Transverse colon (tissue), 4 donors: ENCODE measurements around the gene PROK1. TPM values are rescaled to one million over a fixed set of nuclear protein-coding genes. Genes with fewer than 3 reads are reported as not detected.

Experiments used
- DNase-seq: peaks from one replicate; pipeline ENCODE4 v3.0.0-alpha.2; 2019
- H3K27ac ChIP-seq, 4 donors: fragments of 200-600 bp; sonication (generic); 2 replicates each; pipeline ENCODE4 v1.5.1; 2016 to 2018; ENCODE audit warnings: inconsistent platforms in 4 of 4
- H3K27me3 ChIP-seq: fragments of 200-600 bp; sonication (generic); 2 replicates; pipeline ENCODE4 v1.5.1; 2017; ENCODE audit warnings: inconsistent platforms
- H3K36me3 ChIP-seq, 4 donors: fragments of 200-600 bp; sonication (generic); 2 replicates each; pipeline ENCODE4 v1.5.1; 2017 to 2019; ENCODE audit warnings: inconsistent platforms in 4 of 4
- H3K4me1 ChIP-seq, 4 donors: fragments of 200-600 bp; sonication (generic); 2 replicates each; pipeline ENCODE4 v1.5.1; 2017 to 2020; ENCODE audit warnings: inconsistent platforms in 4 of 4
- H3K4me3 ChIP-seq, 4 donors: fragments of 200-600 bp; sonication (generic); 1 replicate in 1 of 4; 2 replicates in 3 of 4; pipeline versions ENCODE4 v1.5.1 to v1.6.1; 2017 to 2019; ENCODE audit warnings: inconsistent platforms in 4 of 4
- H3K9me3 ChIP-seq, 2 donors: fragments of 200-600 bp; sonication (generic); 2 replicates each; pipeline ENCODE4 v1.5.1; 2017 to 2019; ENCODE audit warnings: inconsistent platforms in 2 of 2
- CTCF ChIP-seq, 5 experiments: fragments of 200-600 bp in 3 of 5; fragments of 450-650 bp in 2 of 5; sonication (generic) in 3 of 5; IDR thresholded peaks; 1 replicate in 2 of 5; 2 replicates in 3 of 5; pipeline ENCODE4 v1.5.1; 2016 to 2017; ENCODE audit warnings: antibody characterized with exemption in 5 of 5, inconsistent platforms in 3 of 5, mild to moderate bottlenecking in 2 of 5, moderate library complexity in 1 of 5
- EP300 ChIP-seq: sonication (generic); formaldehyde crosslinking; IDR thresholded peaks from one replicate; pipeline ENCODE4 v1.6.1; 2017; ENCODE audit warnings: antibody characterized with exemption, low read depth
- POLR2A ChIP-seq: fragments of 450-650 bp; IDR thresholded peaks from one replicate; pipeline ENCODE4 v1.6.1; 2016; ENCODE audit warnings: antibody characterized with exemption, mild to moderate bottlenecking, moderate library complexity
- POLR2AphosphoS5 ChIP-seq, 3 donors: sonication (generic); formaldehyde crosslinking; IDR thresholded peaks; one replicate each; pipeline ENCODE4 v1.6.1; 2016; ENCODE audit warnings: antibody characterized with exemption in 3 of 3
- WGBS, 2 donors: methylation state at CpG; one replicate each; pipeline ENCODE4 v1.1.5; 2018; ENCODE audit warnings: low coverage in 1 of 2; 5-methylcytosine and 5-hydroxymethylcytosine counted together
- in situ Hi-C, 4 donors: fragments of 200-750 bp; cut with MboI; loops; one replicate each; pipeline versions ENCODE4 v1.15.0 to v1.15.1; 2017; ENCODE audit warnings: low sequenced_read_pairs in 3 of 4, low pct_ligation_motif_present in 1 of 4, low pct_unique_long_range_greater_than_20kb in 1 of 4
- intact Hi-C: fragments of 100-400 bp; cut with DNase I; formaldehyde crosslinking; loops from one replicate; pipeline ENCODE4 v1.15.1; 2023; ENCODE audit warnings: low total_unique reads
- total RNA-seq, 4 donors: library from RNA; depleted of rRNA; stranded (reverse); fragments of >200 nt; gene quantifications; one replicate each; pipeline ENCODE4 v1.1.0, GENCODE V29; 2016

The PROK1 gene
- total RNA-seq, 4 donors from 2014 or later: not detected

- Histone ChIP-seq H3K36me3 (no peaks in the 10 kb centered on the region), H3K9me3 (no peaks in the 10 kb centered on the region), H3K4me3 (no peak overlapping the region), H3K4me1 (peaks cover 0 to 5% (median 0%) of the 10 kb centered on the region in 4 donors), H3K27me3 (no peaks in the 10 kb centered on the region), H3K27ac (no peak overlapping the region)
- no peak for DNase-seq
- 83 to 92% methylated on average over 1 to 6 of the region's 6 CpGs for WGBS, 2 donors
- TF ChIP-seq POLR2A (no peak), EP300 (no peak), POLR2AphosphoS5 (IDR thresholded peaks at IDR 0.05) (no peak), CTCF (IDR thresholded peaks at IDR 0.05) (no peak)
- intact Hi-C loops (no loop called here), in situ Hi-C loops (loop anchor here in 1 of 4 donors (25.0 kb wide), 1 partner anchor 162 kb away; no protein-coding TSS in a partner anchor)
Measured at GRCh38 chr1:110474444-110474843, 23.5 kb downstream of the PROK1 start.

- no peaks in the 10 kb centered on the region for H3K36me3 ChIP-seq
- no peaks in the 10 kb centered on the region for H3K27me3 ChIP-seq
- no peak for DNase-seq
- WGBS, 2 donors: 78 to 89% methylated on average over 4 to 5 of the region's 5 CpGs
- TF ChIP-seq POLR2AphosphoS5 (IDR thresholded peaks at IDR 0.05) (no peak), EP300 (no peak), POLR2A (no peak), CTCF (IDR thresholded peaks at IDR 0.05) (no peak)
- H3K9me3 ChIP-seq: no peaks in the 10 kb centered on the region
- intact Hi-C loops (no loop called here), in situ Hi-C loops (no loop called here)
- H3K27ac ChIP-seq: no peak overlapping the region
- no peak overlapping the region for H3K4me3 ChIP-seq
- peaks cover 0 to 5% (median 0%) of the 10 kb centered on the region in 4 donors for H3K4me1 ChIP-seq
Measured at GRCh38 chr1:110475362-110476027, 24.5 kb downstream of the PROK1 start.

- Histone ChIP-seq H3K27me3 (no peaks in the 10 kb centered on the region), H3K9me3 (no peaks in the 10 kb centered on the region), H3K36me3 (no peaks in the 10 kb centered on the region), H3K27ac (no peak overlapping the region), H3K4me3 (no peak overlapping the region), H3K4me1 (peaks cover 0 to 5% (median 0%) of the 10 kb centered on the region in 4 donors)
- in situ Hi-C loops (no loop called here), intact Hi-C loops (no loop called here)
- 48 to 59% methylated on average over 4 to 10 of the region's 10 CpGs for WGBS, 2 donors
- TF ChIP-seq CTCF (IDR thresholded peaks at IDR 0.05) (no peak), POLR2A (no peak), POLR2AphosphoS5 (IDR thresholded peaks at IDR 0.05) (no peak), EP300 (no peak)
- DNase-seq: no peak
Measured at GRCh38 chr1:110476028-110476765, 25.2 kb downstream of the PROK1 start.

GRCh38 chr1:110477041-110477440 is 26.1 kb downstream of the PROK1 start:
- no peaks in the 10 kb centered on the region for H3K36me3 ChIP-seq
- no peak overlapping the region for H3K4me3 ChIP-seq
- DNase-seq: no peak
- intact Hi-C loops (no loop called here), in situ Hi-C loops (no loop called here)
- no peak overlapping the region for H3K27ac ChIP-seq
- no peaks in the 10 kb centered on the region for H3K27me3 ChIP-seq
- TF ChIP-seq POLR2AphosphoS5 (IDR thresholded peaks at IDR 0.05): no peak
- TF ChIP-seq EP300: no peak
- no peak for TF ChIP-seq CTCF (IDR thresholded peaks at IDR 0.05)
- no peak for TF ChIP-seq POLR2A
- no peaks in the 10 kb centered on the region for H3K9me3 ChIP-seq
- H3K4me1 ChIP-seq: peaks cover 0 to 5% (median 0%) of the 10 kb centered on the region in 4 donors
- WGBS, 2 donors: 85% methylated on average over 2 of the region's 2 CpGs; no CpG with 5 or more reads in 1 of the 2 donors
